ENCODE results near the gene KRTAP2-3.

Gene KRTAP2-3

DNA sequence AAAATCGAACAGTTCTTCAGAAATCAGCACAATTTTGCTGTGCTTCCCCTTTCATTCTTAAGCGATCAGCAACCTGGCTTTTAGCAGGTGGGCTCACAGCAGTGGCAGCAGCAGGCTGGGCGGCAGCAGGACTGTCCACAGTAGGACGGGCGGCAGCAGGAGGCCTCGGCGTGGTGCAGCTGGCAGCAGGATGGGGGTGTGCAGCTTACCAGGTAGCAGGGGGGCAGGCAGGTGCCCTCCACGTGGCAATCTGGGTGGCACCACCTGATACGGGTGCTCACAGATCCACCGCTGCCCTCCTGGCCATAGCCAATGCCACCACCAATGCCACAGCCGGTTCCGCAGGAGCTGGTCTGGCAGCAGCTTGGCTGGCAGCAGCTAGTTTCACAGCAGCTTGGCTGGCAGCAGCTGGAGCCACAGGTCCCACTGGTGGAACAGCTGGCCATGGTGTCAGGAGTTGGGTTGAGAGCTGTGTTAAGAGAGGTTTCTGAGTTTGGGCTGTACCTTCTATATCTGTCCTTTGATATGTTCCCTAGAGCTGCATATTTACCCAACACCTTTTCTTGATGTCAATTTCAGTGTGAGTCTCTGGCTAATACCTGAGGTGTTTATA is 30.2 kb downstream of the KRTAP2-3 start, which contains the start of gene KRTAP1-4:
TSS of gene KRTAP1-4 (minus strand) at position 563 of the 613 bp plus-strand sequence. CDS start at position 446, 117 bp downstream.
- H3K4me1 ChIP-seq (ENCODE audit: control insufficient read depth in 5 of 5, insufficient read depth in 5 of 5, low read length in 5 of 5), result no peaks in the 10 kb centered on the region
- H3K27me3 ChIP-seq (ENCODE audit: control insufficient read depth in 5 of 5, insufficient read depth in 4 of 5, low read length in 5 of 5), result peaks cover 0 to 8% (median 0%) of the 10 kb centered on the region in 5 donors

DNA sequence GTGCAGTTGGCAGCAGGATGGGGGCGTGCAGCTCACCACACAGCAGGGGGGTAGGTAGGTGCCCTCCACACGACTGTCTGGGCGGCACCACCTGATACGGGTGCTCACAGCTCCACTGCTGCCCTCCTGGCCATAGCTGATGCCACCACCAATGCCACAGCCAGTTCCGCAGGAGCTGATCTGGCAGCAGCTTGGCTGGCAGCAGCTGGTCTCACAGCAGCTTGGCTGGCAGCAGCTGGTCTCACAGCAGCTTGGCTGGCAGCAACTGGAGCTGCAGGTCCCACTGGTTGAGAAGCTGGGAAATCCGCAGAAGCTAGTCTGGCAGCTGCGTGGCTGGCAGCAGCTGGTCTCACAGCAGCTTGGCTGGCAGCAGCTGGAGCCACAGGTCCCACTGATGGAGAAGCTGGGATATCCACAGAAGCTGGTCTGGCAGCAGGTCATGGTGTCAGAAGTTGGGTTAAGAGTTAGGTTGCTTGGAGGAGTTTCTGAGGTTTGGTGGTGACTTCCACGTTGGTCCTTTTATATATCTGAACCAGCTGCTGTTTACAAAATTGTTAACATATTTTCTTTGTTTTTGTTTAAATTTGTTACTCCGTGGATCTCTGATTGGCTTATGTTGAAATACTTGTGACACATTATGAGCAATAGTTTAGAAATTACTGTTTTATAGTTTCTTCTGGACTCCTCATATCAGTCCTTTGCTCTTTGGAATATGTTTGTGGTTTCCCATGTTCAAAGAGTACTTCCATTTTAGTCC is 33.0 kb downstream of the KRTAP2-3 start, which contains the start of gene KRTAP1-5:
TSS of gene KRTAP1-5 (minus strand) at position 494 of the 757 bp plus-strand sequence. CDS start at position 441, 53 bp downstream.
- no peaks in the 10 kb centered on the region for H3K36me3 ChIP-seq (ENCODE audit: control insufficient read depth in 5 of 5, insufficient read depth in 5 of 5, low read length in 5 of 5)
- peaks cover 0 to under 1% (median 0%) of the 10 kb centered on the region in 5 donors for H3K9me3 ChIP-seq (ENCODE audit: control insufficient read depth in 5 of 5, low read length in 5 of 5)
- H3K27ac ChIP-seq (ENCODE audit: low read depth, low read length), result no peak within 1 kb of the TSS
- peaks cover 0 to 8% (median 0%) of the 10 kb centered on the region in 5 donors for H3K27me3 ChIP-seq (ENCODE audit: control insufficient read depth in 5 of 5, insufficient read depth in 4 of 5, low read length in 5 of 5)
- no peak within 1 kb of the TSS for H3K4me3 ChIP-seq (ENCODE audit: low read depth in 1 of 5, low read length in 5 of 5)
- no peaks in the 10 kb centered on the region for H3K4me1 ChIP-seq (ENCODE audit: control insufficient read depth in 5 of 5, insufficient read depth in 5 of 5, low read length in 5 of 5)
- no peak within 1 kb of the TSS for H3K9ac ChIP-seq (ENCODE audit: low read length in 5 of 5)

More for the DNA sequence above, 30.2 kb downstream of the KRTAP2-3 start, which contains the start of gene KRTAP1-4:
- Histone ChIP-seq H3K27ac (ENCODE audit: low read depth, low read length) (no peak within 1 kb of the TSS), H3K4me3 (ENCODE audit: low read depth in 1 of 5, low read length in 5 of 5) (no peak within 1 kb of the TSS), H3K36me3 (ENCODE audit: control insufficient read depth in 5 of 5, insufficient read depth in 5 of 5, low read length in 5 of 5) (no peaks in the 10 kb centered on the region), H3K9ac (ENCODE audit: low read length in 5 of 5) (no peak within 1 kb of the TSS), H3K9me3 (ENCODE audit: control insufficient read depth in 5 of 5, low read length in 5 of 5) (no peaks in the 10 kb centered on the region)

DNA sequence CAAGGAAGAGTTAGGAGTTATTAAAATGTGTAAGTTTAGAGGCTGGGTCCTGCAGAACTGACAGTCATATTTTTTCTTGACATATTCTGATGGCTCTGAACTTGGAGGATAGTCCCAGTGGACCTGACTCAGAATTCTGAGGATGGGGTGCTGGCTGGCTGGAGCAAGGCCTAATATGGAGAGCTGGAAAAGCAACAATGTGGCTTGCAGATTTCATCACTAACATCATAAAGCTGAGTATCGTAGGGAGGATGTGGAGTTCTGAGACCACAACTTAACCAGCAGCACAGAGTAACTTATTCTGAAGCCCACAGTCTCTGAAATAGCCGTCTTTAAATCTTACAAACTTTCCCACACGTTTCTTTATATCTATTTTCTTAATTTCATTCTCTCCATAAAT is 35.2 kb downstream of the KRTAP2-3 start:
- H3K36me3 ChIP-seq (ENCODE audit: control insufficient read depth in 5 of 5, insufficient read depth in 5 of 5, low read length in 5 of 5), result no peaks in the 10 kb centered on the region
- peaks cover 0 to 6% (median 0%) of the 10 kb centered on the region in 5 donors for H3K9me3 ChIP-seq (ENCODE audit: control insufficient read depth in 5 of 5, low read length in 5 of 5)
- no peak overlapping the region for H3K9ac ChIP-seq (ENCODE audit: low read length in 5 of 5)
- no peak overlapping the region for H3K27ac ChIP-seq (ENCODE audit: low read depth, low read length)
- H3K4me1 ChIP-seq (ENCODE audit: control insufficient read depth in 5 of 5, insufficient read depth in 5 of 5, low read length in 5 of 5), result no peaks in the 10 kb centered on the region
- no peak overlapping the region for H3K4me3 ChIP-seq (ENCODE audit: low read depth in 1 of 5, low read length in 5 of 5)
- peaks cover 0 to 5% (median 0%) of the 10 kb centered on the region in 5 donors for H3K27me3 ChIP-seq (ENCODE audit: control insufficient read depth in 5 of 5, insufficient read depth in 4 of 5, low read length in 5 of 5)

DNA sequence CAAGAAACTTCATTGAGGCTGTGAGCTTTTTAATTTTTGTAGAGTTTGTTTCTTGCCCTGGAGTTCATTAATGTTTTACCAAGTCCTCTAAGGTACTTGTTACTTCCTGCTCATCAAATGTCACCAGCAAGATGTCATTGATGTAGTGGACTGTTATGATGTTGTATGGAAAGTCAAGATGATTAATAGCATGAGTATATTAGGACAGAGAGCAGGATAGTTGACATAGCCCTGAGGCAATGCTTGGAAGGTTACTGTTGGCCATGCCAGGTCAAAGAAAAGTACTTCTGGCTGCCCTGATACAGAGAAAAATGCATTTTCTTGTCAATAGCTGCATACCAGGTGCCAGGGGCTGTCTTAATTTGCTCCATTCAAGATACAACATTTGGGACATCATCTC is 39.6 kb downstream of the KRTAP2-3 start:
- Histone ChIP-seq H3K4me3 (ENCODE audit: low read depth in 1 of 5, low read length in 5 of 5) (no peak overlapping the region), H3K36me3 (ENCODE audit: control insufficient read depth in 5 of 5, insufficient read depth in 5 of 5, low read length in 5 of 5) (no peaks in the 10 kb centered on the region), H3K27me3 (ENCODE audit: control insufficient read depth in 5 of 5, insufficient read depth in 4 of 5, low read length in 5 of 5) (no peaks in the 10 kb centered on the region), H3K27ac (ENCODE audit: low read depth, low read length) (no peak overlapping the region), H3K4me1 (ENCODE audit: control insufficient read depth in 5 of 5, insufficient read depth in 5 of 5, low read length in 5 of 5) (no peaks in the 10 kb centered on the region), H3K9me3 (ENCODE audit: control insufficient read depth in 5 of 5, low read length in 5 of 5) (peaks cover 0 to 6% (median 0%) of the 10 kb centered on the region in 5 donors), H3K9ac (ENCODE audit: low read length in 5 of 5) (no peak overlapping the region)

DNA sequence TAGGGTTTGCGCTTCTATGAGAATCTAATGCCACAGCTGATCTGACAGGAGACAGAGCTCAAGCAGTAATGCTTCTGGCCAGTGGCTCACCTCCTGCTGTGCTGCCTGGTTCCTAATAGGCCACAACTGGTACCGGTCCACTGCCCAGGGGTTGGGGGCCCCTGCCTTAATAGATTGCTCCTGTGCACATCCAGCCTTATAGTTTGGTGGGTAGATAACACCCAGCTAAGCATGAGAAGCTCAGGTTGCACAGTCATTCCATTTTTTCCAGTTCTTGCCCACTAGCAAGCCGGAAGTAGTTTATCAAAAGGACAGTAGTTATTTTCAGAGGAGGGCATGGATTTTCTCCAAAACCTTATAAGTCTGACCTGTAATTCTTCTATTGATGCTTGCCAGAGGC is 40.5 kb downstream of the KRTAP2-3 start:
- no peak overlapping the region for H3K9ac ChIP-seq (ENCODE audit: low read length in 5 of 5)
- H3K27me3 ChIP-seq (ENCODE audit: control insufficient read depth in 5 of 5, insufficient read depth in 4 of 5, low read length in 5 of 5), result no peaks in the 10 kb centered on the region
- H3K27ac ChIP-seq (ENCODE audit: low read depth, low read length), result no peak overlapping the region
- no peak overlapping the region for H3K4me3 ChIP-seq (ENCODE audit: low read depth in 1 of 5, low read length in 5 of 5)
- peaks cover 0 to 6% (median 0%) of the 10 kb centered on the region in 5 donors for H3K9me3 ChIP-seq (ENCODE audit: control insufficient read depth in 5 of 5, low read length in 5 of 5)
- no peaks in the 10 kb centered on the region for H3K36me3 ChIP-seq (ENCODE audit: control insufficient read depth in 5 of 5, insufficient read depth in 5 of 5, low read length in 5 of 5)
- H3K4me1 ChIP-seq (ENCODE audit: control insufficient read depth in 5 of 5, insufficient read depth in 5 of 5, low read length in 5 of 5), result no peaks in the 10 kb centered on the region

DNA sequence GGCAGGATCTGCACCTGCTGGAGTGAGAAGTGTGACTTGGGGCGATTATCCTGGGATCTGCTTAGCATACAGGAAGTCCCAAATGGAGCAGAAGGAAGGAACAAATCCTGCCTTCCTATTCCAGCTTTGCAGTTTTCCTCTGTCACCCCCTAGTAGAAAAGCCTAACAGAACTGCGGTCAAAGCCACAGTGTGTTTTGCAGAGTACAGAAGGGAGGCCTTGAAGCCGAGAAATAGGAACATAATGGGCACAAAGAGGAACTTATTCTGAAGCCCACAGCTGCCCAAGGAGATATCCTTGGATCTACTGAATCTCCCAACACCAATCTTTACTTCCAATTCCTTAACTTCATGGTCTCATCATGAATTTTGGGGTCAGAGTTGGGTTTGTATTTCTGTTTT is 41.4 kb downstream of the KRTAP2-3 start:
- H3K27me3 ChIP-seq (ENCODE audit: control insufficient read depth in 5 of 5, insufficient read depth in 4 of 5, low read length in 5 of 5), result no peaks in the 10 kb centered on the region
- no peak overlapping the region for H3K27ac ChIP-seq (ENCODE audit: low read depth, low read length)

DNA sequence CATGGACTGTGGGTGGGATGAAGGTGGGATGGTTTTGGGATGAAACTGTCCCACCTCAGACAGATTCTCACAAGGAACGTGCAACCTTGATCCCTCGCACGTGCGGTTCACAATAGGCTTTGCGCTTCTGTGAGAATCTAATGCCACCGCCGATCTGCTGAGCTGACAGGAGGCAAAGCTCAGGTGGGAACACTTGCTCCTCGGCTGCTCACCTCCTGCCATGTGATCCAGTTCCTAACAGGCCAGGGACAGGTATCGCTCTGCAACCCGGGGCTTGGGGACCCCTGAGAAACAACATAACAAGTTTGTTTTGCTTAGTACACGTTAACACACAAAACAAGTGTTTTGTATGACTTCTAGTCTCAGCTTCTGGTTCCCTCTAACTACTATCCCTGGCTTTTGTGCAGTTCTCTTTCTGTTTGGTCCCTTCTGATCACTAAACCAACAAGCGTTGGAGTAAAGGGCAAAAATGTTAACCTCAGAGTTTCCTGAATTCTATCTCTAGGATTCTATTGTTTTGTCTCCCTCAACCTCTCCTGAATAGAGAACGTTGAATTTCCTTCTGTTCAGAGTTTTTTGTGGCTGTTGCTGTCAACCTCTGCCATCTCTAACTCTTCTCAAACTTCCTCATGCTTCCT is 43.2 kb downstream of the KRTAP2-3 start:
- Histone ChIP-seq H3K9ac (ENCODE audit: low read length in 5 of 5) (no peak overlapping the region), H3K9me3 (ENCODE audit: control insufficient read depth in 5 of 5, low read length in 5 of 5) (peaks cover 0 to 6% (median 0%) of the 10 kb centered on the region in 5 donors), H3K27me3 (ENCODE audit: control insufficient read depth in 5 of 5, insufficient read depth in 4 of 5, low read length in 5 of 5) (no peaks in the 10 kb centered on the region), H3K36me3 (ENCODE audit: control insufficient read depth in 5 of 5, insufficient read depth in 5 of 5, low read length in 5 of 5) (no peaks in the 10 kb centered on the region), H3K4me1 (ENCODE audit: control insufficient read depth in 5 of 5, insufficient read depth in 5 of 5, low read length in 5 of 5) (no peaks in the 10 kb centered on the region), H3K27ac (ENCODE audit: low read depth, low read length) (no peak overlapping the region), H3K4me3 (ENCODE audit: low read depth in 1 of 5, low read length in 5 of 5) (no peak overlapping the region)

More for the DNA sequence above, 41.4 kb downstream of the KRTAP2-3 start:
- Histone ChIP-seq H3K9me3 (ENCODE audit: control insufficient read depth in 5 of 5, low read length in 5 of 5) (peaks cover 0 to 6% (median 0%) of the 10 kb centered on the region in 5 donors), H3K4me1 (ENCODE audit: control insufficient read depth in 5 of 5, insufficient read depth in 5 of 5, low read length in 5 of 5) (no peaks in the 10 kb centered on the region), H3K9ac (ENCODE audit: low read length in 5 of 5) (no peak overlapping the region), H3K36me3 (ENCODE audit: control insufficient read depth in 5 of 5, insufficient read depth in 5 of 5, low read length in 5 of 5) (no peaks in the 10 kb centered on the region), H3K4me3 (ENCODE audit: low read depth in 1 of 5, low read length in 5 of 5) (no peak overlapping the region)

DNA sequence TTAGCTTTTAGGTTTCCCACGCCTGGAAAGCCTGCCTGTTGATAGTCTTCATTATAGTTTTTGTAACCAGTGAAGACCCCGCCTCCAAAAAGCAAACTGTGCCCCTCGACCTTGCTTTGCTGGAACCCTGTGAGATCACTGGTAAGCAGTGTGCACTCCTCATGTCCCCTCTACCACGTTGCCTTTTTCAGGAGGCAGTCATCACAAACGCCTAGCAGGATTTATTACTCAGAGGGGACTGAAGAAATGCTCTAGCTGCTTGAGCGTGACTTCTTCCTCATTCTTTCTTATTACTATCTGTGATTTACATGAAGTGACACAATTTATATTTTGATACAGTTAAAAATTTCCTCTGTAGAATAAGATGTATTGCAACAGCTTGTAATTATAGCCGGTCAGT is 44.5 kb downstream of the KRTAP2-3 start:
- no peak overlapping the region for H3K27ac ChIP-seq (ENCODE audit: low read depth, low read length)
- H3K27me3 ChIP-seq (ENCODE audit: control insufficient read depth in 5 of 5, insufficient read depth in 4 of 5, low read length in 5 of 5), result no peaks in the 10 kb centered on the region
- no peaks in the 10 kb centered on the region for H3K9me3 ChIP-seq (ENCODE audit: control insufficient read depth in 5 of 5, low read length in 5 of 5)
- no peak overlapping the region for H3K4me3 ChIP-seq (ENCODE audit: low read depth in 1 of 5, low read length in 5 of 5)
- H3K36me3 ChIP-seq (ENCODE audit: control insufficient read depth in 5 of 5, insufficient read depth in 5 of 5, low read length in 5 of 5), result no peaks in the 10 kb centered on the region
- no peaks in the 10 kb centered on the region for H3K4me1 ChIP-seq (ENCODE audit: control insufficient read depth in 5 of 5, insufficient read depth in 5 of 5, low read length in 5 of 5)
- no peak overlapping the region for H3K9ac ChIP-seq (ENCODE audit: low read length in 5 of 5)

DNA sequence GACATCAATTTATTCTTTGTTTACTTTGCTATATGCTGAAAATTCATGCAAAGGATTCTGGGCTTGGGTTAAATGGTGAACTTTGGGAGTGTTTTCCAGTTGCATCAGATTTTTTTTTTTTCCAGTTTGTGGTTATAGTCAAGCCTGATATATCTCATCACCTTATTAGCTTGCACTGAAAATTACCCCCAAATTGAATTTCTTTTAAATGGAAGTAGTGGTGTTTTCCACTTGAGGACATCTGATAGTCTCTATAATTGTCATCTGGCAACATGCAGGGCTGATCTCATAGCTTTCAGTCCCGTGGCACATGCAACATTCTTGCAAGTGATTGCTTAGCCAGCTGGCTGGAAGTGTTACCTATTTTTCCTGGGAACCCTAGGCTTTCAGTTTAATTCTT is 46.3 kb downstream of the KRTAP2-3 start:
- Histone ChIP-seq H3K9ac (ENCODE audit: low read length in 5 of 5) (no peak overlapping the region), H3K36me3 (ENCODE audit: control insufficient read depth in 5 of 5, insufficient read depth in 5 of 5, low read length in 5 of 5) (no peaks in the 10 kb centered on the region), H3K9me3 (ENCODE audit: control insufficient read depth in 5 of 5, low read length in 5 of 5) (no peaks in the 10 kb centered on the region), H3K27me3 (ENCODE audit: control insufficient read depth in 5 of 5, insufficient read depth in 4 of 5, low read length in 5 of 5) (no peaks in the 10 kb centered on the region), H3K4me1 (ENCODE audit: control insufficient read depth in 5 of 5, insufficient read depth in 5 of 5, low read length in 5 of 5) (no peaks in the 10 kb centered on the region), H3K4me3 (ENCODE audit: low read depth in 1 of 5, low read length in 5 of 5) (no peak overlapping the region), H3K27ac (ENCODE audit: low read depth, low read length) (no peak overlapping the region)

DNA sequence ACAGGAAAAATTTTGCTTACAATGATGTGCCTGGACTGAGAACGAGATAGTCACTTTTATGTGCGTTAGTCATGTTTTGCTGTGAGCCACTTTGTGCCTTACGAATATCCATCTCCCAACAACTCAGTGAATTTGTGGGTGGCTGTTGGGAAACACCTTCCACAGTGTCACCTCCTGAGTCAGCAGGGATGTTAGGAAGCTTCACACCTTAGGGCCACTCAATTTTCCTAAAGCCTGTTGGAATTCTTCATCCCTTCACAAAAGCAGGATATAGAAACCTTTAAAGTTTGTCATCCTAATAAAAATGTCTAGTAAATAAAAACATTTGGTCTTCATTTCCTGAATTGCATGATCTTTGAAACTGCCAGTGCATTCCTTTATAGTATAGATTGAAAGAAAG is 46.7 kb downstream of the KRTAP2-3 start:
- Histone ChIP-seq H3K36me3 (ENCODE audit: control insufficient read depth in 5 of 5, insufficient read depth in 5 of 5, low read length in 5 of 5) (no peaks in the 10 kb centered on the region), H3K4me1 (ENCODE audit: control insufficient read depth in 5 of 5, insufficient read depth in 5 of 5, low read length in 5 of 5) (no peaks in the 10 kb centered on the region), H3K27ac (ENCODE audit: low read depth, low read length) (no peak overlapping the region), H3K9ac (ENCODE audit: low read length in 5 of 5) (no peak overlapping the region), H3K9me3 (ENCODE audit: control insufficient read depth in 5 of 5, low read length in 5 of 5) (no peaks in the 10 kb centered on the region), H3K4me3 (ENCODE audit: low read depth in 1 of 5, low read length in 5 of 5) (no peak overlapping the region), H3K27me3 (ENCODE audit: control insufficient read depth in 5 of 5, insufficient read depth in 4 of 5, low read length in 5 of 5) (no peaks in the 10 kb centered on the region)
